H1 (cell line): ENCODE data around the gene PDGFD. TPM values are rescaled to one million over a fixed set of nuclear protein-coding genes. Genes with fewer than 3 reads are reported as not detected.

Source experiments
- CTCF ChIA-PET: fragments of 300-600 bp; sonication (Branson Sonifier 250); formaldehyde crosslinking; loops from one replicate; lab custom pipeline; 2021; ENCODE audit not compliant: partially characterized antibody; lab: Charles Lee
- POLR2A ChIA-PET: fragments of 300-600 bp; sonication (Branson Sonifier 250); formaldehyde crosslinking; loops from one replicate; lab custom pipeline; 2021; ENCODE audit warnings: inconsistent platforms; ENCODE audit not compliant: partially characterized antibody; lab: Charles Lee
- DNase-seq, 2 experiments: peaks; one replicate each; pipeline versions ENCODE4 v3.0.0 to v3.0.0-alpha.2; 2010 to 2022; ENCODE audit warnings: low spot score in 2 of 2, low read depth in 1 of 2, mixed read lengths in 1 of 2
- FAIRE-seq: peaks from 2 replicates; lab custom pipeline; 2011; peaks lifted over from hg19 to GRCh38; lab: Jason Lieb, UNC
- H2AFZ ChIP-seq: 2 replicates; pipeline ENCODE4 v1.8.1; 2012; ENCODE audit warnings: low read length, inconsistent platforms
- H2AK5ac ChIP-seq: 2 replicates; pipeline ENCODE4 v1.6.1; 2013; ENCODE audit warnings: low read depth, low read length
- H2BK120ac ChIP-seq: replicated peaks from 2 replicates; pipeline ENCODE3; 2013; ENCODE audit warnings: low read depth, low read length, inconsistent platforms
- H2BK12ac ChIP-seq: 2 replicates; pipeline ENCODE4 v1.6.1; 2013; ENCODE audit warnings: low read depth, low read length
- H2BK15ac ChIP-seq: 2 replicates; pipeline ENCODE4 v1.6.1; 2013; ENCODE audit warnings: low read length
- H2BK20ac ChIP-seq: 2 replicates; pipeline ENCODE4 v1.6.1; 2013; ENCODE audit warnings: low read length
- H2BK5ac ChIP-seq: 2 replicates; pipeline ENCODE4 v1.6.1; 2013; ENCODE audit warnings: low read depth, low read length
- H3K14ac ChIP-seq: 2 replicates; pipeline ENCODE4 v1.6.1; 2013; ENCODE audit warnings: inconsistent platforms; ENCODE audit not compliant: insufficient read length
- H3K18ac ChIP-seq: 2 replicates; pipeline ENCODE4 v1.6.1; 2013; ENCODE audit warnings: low read length; ENCODE audit errors: extremely low read depth
- H3K23ac ChIP-seq: 2 replicates; pipeline ENCODE4 v1.6.1; 2013; ENCODE audit warnings: inconsistent platforms; ENCODE audit not compliant: insufficient read length
- H3K23me2 ChIP-seq: 2 replicates; pipeline ENCODE4 v1.6.1; 2013; ENCODE audit warnings: low read depth, low read length
- H3K27ac ChIP-seq: 2 replicates; pipeline ENCODE4 v1.6.1; 2011; ENCODE audit warnings: low read depth, low read length, inconsistent platforms
- H3K27me3 ChIP-seq, 4 experiments: replicated peaks in 1 of 4; 1 replicate in 1 of 4; 2 replicates in 3 of 4; pipeline versions ENCODE4 v1.6.1 to v1.8.1; 2011 to 2013; ENCODE audit warnings: low read length in 3 of 4, mild to moderate bottlenecking in 3 of 4, inconsistent platforms in 2 of 4, mixed read lengths in 2 of 4, moderate library complexity in 1 of 4; ENCODE audit not compliant: control insufficient read depth in 3 of 4, insufficient read depth in 3 of 4; ENCODE audit errors: extremely low read depth in 1 of 4
- H3K36me3 ChIP-seq, 4 experiments: 2 replicates each; pipeline versions ENCODE4 v1.6.1 to v1.8.1; 2011 to 2013; ENCODE audit warnings: mild to moderate bottlenecking in 4 of 4, low read length in 3 of 4, moderate library complexity in 2 of 4, control low read depth in 1 of 4, inconsistent platforms in 1 of 4; ENCODE audit not compliant: insufficient read depth in 4 of 4, control insufficient read depth in 2 of 4
- H3K4ac ChIP-seq: replicated peaks from 2 replicates; pipeline ENCODE3; 2013; ENCODE audit warnings: low read length, low read depth, mixed read lengths, inconsistent platforms; ENCODE audit not compliant: insufficient read length
- H3K4me1 ChIP-seq, 4 experiments: replicated peaks in 1 of 4; 1 replicate in 1 of 4; 2 replicates in 3 of 4; pipeline versions ENCODE4 v1.6.1 to v1.8.1; 2011 to 2013; ENCODE audit warnings: low read length in 3 of 4, inconsistent platforms in 2 of 4, mixed read lengths in 1 of 4; ENCODE audit not compliant: insufficient read depth in 4 of 4, control insufficient read depth in 3 of 4
- H3K4me2 ChIP-seq, 2 experiments: 2 replicates each; pipeline versions ENCODE4 v1.6.1 to v1.8.1; 2011 to 2013; ENCODE audit warnings: low read depth in 2 of 2, low read length in 2 of 2, control low read depth in 1 of 2, inconsistent platforms in 1 of 2, mild to moderate bottlenecking in 1 of 2; ENCODE audit not compliant: insufficient read depth in 1 of 2
- H3K4me3 ChIP-seq, 4 experiments: fragments of 200-600, 300-600 bp in 1 of 4; sonication (generic), shearing (Covaris generic), sonication (Bioruptor Twin) in 1 of 4; 2 replicates each; pipeline versions ENCODE4 v1.5.1 to v1.8.1; 2011 to 2016; ENCODE audit warnings: low read length in 4 of 4, low read depth in 3 of 4, control low read depth in 2 of 4, inconsistent platforms in 2 of 4, mild to moderate bottlenecking in 2 of 4, mixed read lengths in 1 of 4, moderate library complexity in 1 of 4; ENCODE audit not compliant: insufficient read depth in 2 of 4; ENCODE audit errors: extremely low read depth in 1 of 4
- H3K56ac ChIP-seq: replicated peaks from 2 replicates; pipeline ENCODE3; 2013; ENCODE audit warnings: low read depth, mild to moderate bottlenecking, mixed read lengths, low read length, inconsistent platforms; ENCODE audit not compliant: insufficient read length
- H3K79me1 ChIP-seq: 2 replicates; pipeline ENCODE4 v1.6.1; 2013; ENCODE audit warnings: low read depth, low read length, control low read depth
- H3K79me2 ChIP-seq, 2 experiments: 2 replicates each; pipeline versions ENCODE4 v1.6.1 to v1.8.1; 2012 to 2013; ENCODE audit warnings: low read length in 2 of 2, mild to moderate bottlenecking in 2 of 2, inconsistent platforms in 1 of 2; ENCODE audit not compliant: insufficient read depth in 2 of 2, control insufficient read depth in 1 of 2
- H3K9ac ChIP-seq, 4 experiments: replicated peaks in 1 of 4; 1 replicate in 1 of 4; 2 replicates in 3 of 4; pipeline versions ENCODE4 v1.6.1 to v1.8.1; 2011 to 2013; ENCODE audit warnings: low read depth in 3 of 4, low read length in 3 of 4, control low read depth in 2 of 4, mild to moderate bottlenecking in 2 of 4, moderate library complexity in 2 of 4, inconsistent platforms in 1 of 4; ENCODE audit errors: extremely low read depth in 1 of 4
- H3K9me3 ChIP-seq, 2 experiments: 2 replicates each; pipeline versions ENCODE4 v1.6.1 to v1.8.1; 2012 to 2013; ENCODE audit warnings: mild to moderate bottlenecking in 2 of 2, moderate library complexity in 2 of 2, control low read depth in 1 of 2, inconsistent platforms in 1 of 2, low read depth in 1 of 2, low read length in 1 of 2, mixed read lengths in 1 of 2; ENCODE audit not compliant: insufficient read depth in 2 of 2
- H4K20me1 ChIP-seq, 2 experiments: replicated peaks in 1 of 2; 2 replicates each; pipeline versions ENCODE3 to v1.8.1; 2011 to 2013; ENCODE audit warnings: inconsistent platforms in 2 of 2, low read length in 2 of 2, mild to moderate bottlenecking in 1 of 2; ENCODE audit not compliant: insufficient read depth in 2 of 2, control insufficient read depth in 1 of 2
- H4K5ac ChIP-seq: 2 replicates; pipeline ENCODE4 v1.6.1; 2013; ENCODE audit warnings: low read length, low read depth, mixed read lengths, inconsistent platforms; ENCODE audit not compliant: insufficient read length
- H4K8ac ChIP-seq: 2 replicates; pipeline ENCODE4 v1.8.0; 2013; ENCODE audit warnings: mild to moderate bottlenecking, moderate library complexity, low read length, inconsistent platforms; ENCODE audit not compliant: insufficient read depth; ENCODE audit errors: extremely low read depth
- H4K91ac ChIP-seq: replicated peaks from 2 replicates; pipeline ENCODE3; 2013; ENCODE audit warnings: low read length, mixed read lengths, inconsistent platforms; ENCODE audit not compliant: insufficient read length
- BCL11A ChIP-seq, 2 experiments: IDR thresholded peaks; one replicate each; pipeline ENCODE4 v1.6.1; 2011; ENCODE audit warnings: low read depth in 2 of 2, low read length in 2 of 2, mild to moderate bottlenecking in 2 of 2
- BRCA1 ChIP-seq: IDR thresholded peaks from 2 replicates; pipeline ENCODE4 v1.6.1; 2012; ENCODE audit warnings: low read depth, low read length, improper control_type of control experiment
- GABPA ChIP-seq: IDR thresholded peaks from 2 replicates; pipeline ENCODE4 v1.6.1; 2011; ENCODE audit warnings: mild to moderate bottlenecking, low read length, moderate library complexity, borderline replicate concordance; ENCODE audit not compliant: insufficient read depth
- JUND ChIP-seq: IDR thresholded peaks from 2 replicates; pipeline ENCODE4 v1.6.1; 2011; ENCODE audit warnings: mild to moderate bottlenecking, improper control_type of control experiment, low read length
- KDM5A ChIP-seq: fragments of 200-600 bp; IDR thresholded peaks from 2 replicates; pipeline ENCODE4 v1.7.1; 2012; ENCODE audit warnings: mild to moderate bottlenecking, low read length, inconsistent platforms, mixed read lengths
- RBBP5 ChIP-seq: IDR thresholded peaks from 2 replicates; pipeline ENCODE4 v1.7.1; 2012; ENCODE audit warnings: low read depth, mild to moderate bottlenecking, inconsistent platforms, low read length, moderate library complexity, borderline replicate concordance
- SP1 ChIP-seq: IDR thresholded peaks from 2 replicates; pipeline ENCODE4 v1.6.1; 2011; ENCODE audit warnings: low read depth, low read length
- TBP ChIP-seq: IDR thresholded peaks from 2 replicates; pipeline ENCODE4 v1.6.1; 2011; ENCODE audit warnings: low read depth, low read length, improper control_type of control experiment
- WGBS, 2 experiments: shearing (Covaris generic) in 1 of 2; methylation state at CpG; one replicate each; pipeline versions ENCODE4 v1.1.6 to v1.1.7; 2013 to 2015; ENCODE audit warnings: low lambda C conversion rate in 2 of 2, mixed read lengths in 2 of 2, inconsistent platforms in 1 of 2, low coverage in 1 of 2, missing lambda C conversion rate in 1 of 2; ENCODE audit not compliant: insufficient replicate concordance in 2 of 2, insufficient coverage in 1 of 2, insufficient read length in 1 of 2; ENCODE audit errors: extremely low coverage in 1 of 2, missing lambda C conversion rate in 1 of 2; 5-methylcytosine and 5-hydroxymethylcytosine counted together
- polyA plus RNA-seq, 7 experiments: library from polyadenylated mRNA; depleted of rRNA in 3 of 7; stranded (reverse) in 5 of 7; unstranded in 2 of 7; fragments of >200 nt in 5 of 7; fragments of 200-250 nt in 2 of 7; gene quantifications; 1 replicate in 5 of 7; 2 replicates in 1 of 7; 4 replicates in 1 of 7; pipeline versions ENCODE4 v1.2.1 to v1.2.3, GENCODE V29; 2011 to 2013; ENCODE audit warnings: missing spikeins in 2 of 7, mixed read lengths in 2 of 7
- total RNA-seq: library from RNA; stranded (reverse); fragmentation: NEBNext Ultra II Directional; extraction: Animal tissue kit (Norgen Biotek cat#: 25700); gene quantifications from 2 replicates; pipeline ENCODE4 v1.2.1, GENCODE V29; 2021
- TF ChIP-seq, protein P1 (sequence below): IDR thresholded peaks from 2 replicates; pipeline ENCODE4 v1.6.1; 2012; ENCODE audit warnings: inconsistent platforms

Gene PDGFD
- total and polyA plus RNA-seq, 2 of the 8 experiments (the other 6 are each of a cell fraction or from before 2014, with no cell fraction given) = 1.1 to 3.9 TPM

DNA sequence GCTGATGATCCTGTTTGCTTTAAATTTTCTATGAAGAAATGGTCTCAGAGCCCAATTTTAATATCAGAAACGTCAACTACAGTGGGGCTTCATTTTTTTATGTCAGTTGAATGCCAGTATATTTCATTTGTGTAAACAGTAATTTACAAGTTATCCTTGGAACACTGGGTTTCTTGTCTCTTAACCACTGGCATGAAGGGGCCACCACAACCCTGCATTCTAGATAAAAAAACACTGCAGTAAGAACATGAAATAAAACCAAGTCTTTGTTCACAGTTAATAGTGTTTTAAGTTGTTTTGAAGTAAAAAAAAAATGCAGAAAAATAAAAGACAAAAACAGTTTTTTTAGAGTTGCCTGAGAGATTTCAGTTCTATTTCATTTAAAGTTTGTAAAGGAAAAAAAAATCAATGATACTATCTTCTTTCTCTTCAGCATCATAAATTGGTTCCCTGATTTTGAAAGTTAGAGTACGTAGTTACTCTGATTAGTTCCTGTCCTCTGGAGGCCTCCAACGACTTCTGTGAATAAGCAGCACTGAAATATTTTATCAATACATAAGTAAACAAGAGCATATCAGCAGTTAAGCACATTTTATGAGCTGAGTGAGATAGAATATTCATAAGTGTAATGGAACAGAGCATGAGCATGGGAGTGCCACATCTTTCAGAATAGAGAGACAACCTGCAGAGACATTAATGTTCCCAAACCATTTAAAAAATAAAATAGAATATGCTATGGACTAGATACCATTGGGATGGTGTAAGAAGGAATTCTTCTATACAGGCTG lies 135.3 kb downstream of the PDGFD start:
- FAIRE-seq (no peak), DNase-seq (no peak)
- no peak overlapping the region for H3K9ac ChIP-seq
- H3K27ac ChIP-seq = no peak overlapping the region
- no peak overlapping the region for H3K18ac ChIP-seq
- no peak overlapping the region for H3K4me3 ChIP-seq
- H4K5ac ChIP-seq = no peak overlapping the region
- POLR2A ChIA-PET = no interaction called here
- no peak overlapping the region for H2BK20ac ChIP-seq
- H4K91ac ChIP-seq = no peak overlapping the region
- no peak overlapping the region for H3K4me2 ChIP-seq
- no peaks in the 10 kb centered on the region for H3K27me3 ChIP-seq
- CTCF ChIA-PET = interaction anchor here (0.6 kb wide), 1 partner anchor 62 kb away, joined by 4 read pairs; no protein-coding TSS in a partner anchor
- H3K36me3 ChIP-seq = no peaks in the 10 kb centered on the region
- no peak overlapping the region for H2BK120ac ChIP-seq
- no peak overlapping the region for H3K4ac ChIP-seq
- H4K8ac ChIP-seq = no peak overlapping the region
- H3K9me3 ChIP-seq = no peaks in the 10 kb centered on the region
- H2BK5ac ChIP-seq = no peak overlapping the region
- no peak overlapping the region for H3K14ac ChIP-seq
- no peak overlapping the region for H2AK5ac ChIP-seq
- H2BK15ac ChIP-seq = no peak overlapping the region
- H3K4me1 ChIP-seq = no peaks in the 10 kb centered on the region
- H3K79me1 ChIP-seq = no peaks in the 10 kb centered on the region
- no peak overlapping the region for H3K23ac ChIP-seq
- no peak overlapping the region for H3K56ac ChIP-seq
- 79% methylated on average over 3 of the region's 3 CpGs; no CpG with 5 or more reads in 1 of the 2 experiments for WGBS, 2 experiments
- no peaks in the 10 kb centered on the region for H3K23me2 ChIP-seq
- no peak overlapping the region for H2BK12ac ChIP-seq
- no peak overlapping the region for H2AFZ ChIP-seq
- no peaks in the 10 kb centered on the region for H3K79me2 ChIP-seq
- H4K20me1 ChIP-seq = no peaks in the 10 kb centered on the region
- TF ChIP-seq, protein P1, sequence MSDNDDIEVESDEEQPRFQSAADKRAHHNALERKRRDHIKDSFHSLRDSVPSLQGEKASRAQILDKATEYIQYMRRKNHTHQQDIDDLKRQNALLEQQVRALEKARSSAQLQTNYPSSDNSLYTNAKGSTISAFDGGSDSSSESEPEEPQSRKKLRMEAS = no peak
- TF ChIP-seq RBBP5 = no peak
- TF ChIP-seq JUND = no peak
- no peak for TF ChIP-seq KDM5A
- TF ChIP-seq SP1 = no peak
- TF ChIP-seq BRCA1 = no peak
- no peak for TF ChIP-seq BCL11A (IDR thresholded peaks at IDR 0.05; ENCODE audit: low read depth in 2 of 2, low read length in 2 of 2)
- no peak for TF ChIP-seq GABPA
- TF ChIP-seq TBP = no peak
